ENCODE measurements around the gene NRTN.

NRTN gene

GRCh38 chr19:5817218-5817617, 12.4 kb downstream of the NRTN start:
- no peak for DNase-seq

GRCh38 chr19:5818594-5818993, 13.7 kb downstream of the NRTN start:
- DNase-seq, result no peak

GRCh38 chr19:5820785-5821184, 15.9 kb downstream of the NRTN start:
- no peak for DNase-seq

- no peak for DNase-seq
Observed at GRCh38 chr19:5821521-5822180, 16.8 kb downstream of the NRTN start.

GRCh38 chr19:5822181-5822844, 17.4 kb downstream of the NRTN start:
- DNase-seq, result no peak

GRCh38 chr19:5823579-5824281, 18.9 kb downstream of the NRTN start:
- DNase-seq, result no peak

GRCh38 chr19:5824751-5825150, 19.9 kb downstream of the NRTN start:
- no peak for DNase-seq

- DNase-seq, result no peak
Observed at GRCh38 chr19:5825178-5825577, 20.3 kb downstream of the NRTN start.

- peak; percentile 41 for DNase-seq
Observed at GRCh38 chr19:5826531-5827341, 21.9 kb downstream of the NRTN start.

- no peak for DNase-seq
Observed at GRCh38 chr19:5827342-5827890, 22.5 kb downstream of the NRTN start.

- peak; percentile 94 for DNase-seq
Observed at GRCh38 chr19:5827891-5828660, 23.2 kb downstream of the NRTN start.

- peak; percentile 15 for DNase-seq
Observed at GRCh38 chr19:5828661-5829566, 24.0 kb downstream of the NRTN start.

- DNase-seq, result no peak
Observed at GRCh38 chr19:5829567-5830310, 24.9 kb downstream of the NRTN start.

GRCh38 chr19:5831159-5831558, 26.3 kb downstream of the NRTN start:
- no peak for DNase-seq

GRCh38 chr19:5832061-5832460, 27.2 kb downstream of the NRTN start:
- DNase-seq, result no peak

- no peak for DNase-seq
Observed at GRCh38 chr19:5832527-5833216, 27.8 kb downstream of the NRTN start.

- DNase-seq, result no peak
Observed at GRCh38 chr19:5837761-5838352, 33.0 kb downstream of the NRTN start.

GRCh38 chr19:5838353-5839064, 33.6 kb downstream of the NRTN start:
- DNase-seq, result no peak

All from fibroblast of upper back skin (primary cell).